Colonic mucosa (tissue), 4 donors: ENCODE measurements around the gene DENND1A. TPM values are rescaled to one million over a fixed set of nuclear protein-coding genes. Genes with fewer than 3 reads are reported as not detected.
"Not testable (repeated sequence)": the region's sequence is repeated elsewhere in the genome, so short reads cannot be mapped to it uniquely, and the experiment has no call there.

Source experiments
- DNase-seq: peaks from one replicate; pipeline ENCODE4 v3.0.0-alpha.2; 2020
- H3K27ac ChIP-seq: fragments of 200-600 bp; one replicate; pipeline ENCODE4 v1.8.0; 2021
- H3K27me3 ChIP-seq: fragments of 200-600 bp; one replicate; pipeline ENCODE4 v1.8.0; 2021
- H3K36me3 ChIP-seq: fragments of 200-600 bp; one replicate; pipeline ENCODE4 v1.8.0; 2021
- H3K4me1 ChIP-seq: fragments of 200-600 bp; one replicate; pipeline ENCODE4 v1.8.0; 2021; ENCODE audit warnings: mild to moderate bottlenecking
- H3K4me3 ChIP-seq: fragments of 200-600 bp; one replicate; pipeline ENCODE4 v1.8.0; 2021
- H3K9ac ChIP-seq, 2 donors: one replicate each; pipeline ENCODE4 v1.7.0; 2013; ENCODE audit warnings: control low read depth in 2 of 2, low read depth in 2 of 2, low read length in 2 of 2
- H3K9me3 ChIP-seq: fragments of 200-600 bp; one replicate; pipeline ENCODE4 v1.8.0; 2021
- intact Hi-C: fragments of 100-400 bp; cut with DNase I; formaldehyde crosslinking; loops from one replicate; pipeline ENCODE4 v1.14.1; 2022
- total RNA-seq, 2 donors: library from RNA; stranded (reverse); fragmentation: NEBNext Ultra II Directional in 1 of 2; extraction: Animal tissue kit (Norgen Biotek cat#: 25700) in 1 of 2; gene quantifications; one replicate each; pipeline ENCODE4 v1.2.1, GENCODE V29; 2021
- TF ChIP-seq, protein P1 (sequence below): fragments of 200-600 bp; IDR thresholded peaks from one replicate; pipeline ENCODE4 v1.8.0; 2022; ENCODE audit warnings: antibody characterized with exemption, mild to moderate bottlenecking
- donor health status: healthy.
- donor health status: DM: no; HTN: no; CAD: no.
- donor health status: DM: no; HTN: no; CAD: no.

The DENND1A gene
- total RNA-seq, 2 donors from 2014 or later = 34.3 to 39.9 TPM

DNA sequence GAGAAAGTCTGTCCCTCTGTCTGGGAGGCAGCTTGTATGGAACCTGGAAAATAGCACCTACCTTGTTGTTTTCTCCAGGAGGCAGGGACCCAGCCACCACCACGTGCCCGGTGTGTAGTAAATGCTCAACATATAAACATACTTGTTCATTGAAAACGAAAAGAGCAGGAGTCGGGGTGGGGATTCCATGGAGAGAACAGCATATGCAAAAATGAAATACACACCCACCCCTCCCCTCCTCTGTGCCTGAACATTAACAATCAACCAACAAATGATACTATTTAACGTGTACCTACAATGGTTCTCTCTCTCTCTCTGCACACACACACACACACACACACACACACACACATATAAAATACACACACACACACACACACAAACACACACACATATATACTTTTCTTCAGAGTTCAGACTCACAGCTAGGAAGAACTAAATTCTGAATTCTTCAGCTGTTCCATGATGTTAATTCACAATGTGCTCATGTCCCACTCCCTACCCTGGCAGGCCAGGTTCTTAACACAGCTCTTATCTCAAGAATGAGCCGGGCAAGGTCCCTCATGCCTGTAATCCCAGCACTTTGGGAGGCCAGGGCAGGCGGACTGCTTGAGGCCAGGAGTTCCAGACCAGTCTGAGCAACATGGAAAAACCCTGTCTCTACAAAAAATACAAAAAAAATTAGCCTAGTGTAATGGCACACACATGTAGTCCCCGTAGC, 16.3 kb upstream of the DENND1A start:
- intact Hi-C loops = no loop called here
- Histone ChIP-seq H3K36me3 (no peaks in the 10 kb centered on the region), H3K27me3 (no peaks in the 10 kb centered on the region), H3K4me3 (no peak overlapping the region), H3K9ac (no peak overlapping the region), H3K4me1 (no peaks in the 10 kb centered on the region), H3K9me3 (no peaks in the 10 kb centered on the region), H3K27ac (no peak overlapping the region)
- TF ChIP-seq, protein P1, sequence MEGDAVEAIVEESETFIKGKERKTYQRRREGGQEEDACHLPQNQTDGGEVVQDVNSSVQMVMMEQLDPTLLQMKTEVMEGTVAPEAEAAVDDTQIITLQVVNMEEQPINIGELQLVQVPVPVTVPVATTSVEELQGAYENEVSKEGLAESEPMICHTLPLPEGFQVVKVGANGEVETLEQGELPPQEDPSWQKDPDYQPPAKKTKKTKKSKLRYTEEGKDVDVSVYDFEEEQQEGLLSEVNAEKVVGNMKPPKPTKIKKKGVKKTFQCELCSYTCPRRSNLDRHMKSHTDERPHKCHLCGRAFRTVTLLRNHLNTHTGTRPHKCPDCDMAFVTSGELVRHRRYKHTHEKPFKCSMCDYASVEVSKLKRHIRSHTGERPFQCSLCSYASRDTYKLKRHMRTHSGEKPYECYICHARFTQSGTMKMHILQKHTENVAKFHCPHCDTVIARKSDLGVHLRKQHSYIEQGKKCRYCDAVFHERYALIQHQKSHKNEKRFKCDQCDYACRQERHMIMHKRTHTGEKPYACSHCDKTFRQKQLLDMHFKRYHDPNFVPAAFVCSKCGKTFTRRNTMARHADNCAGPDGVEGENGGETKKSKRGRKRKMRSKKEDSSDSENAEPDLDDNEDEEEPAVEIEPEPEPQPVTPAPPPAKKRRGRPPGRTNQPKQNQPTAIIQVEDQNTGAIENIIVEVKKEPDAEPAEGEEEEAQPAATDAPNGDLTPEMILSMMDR = no peak
- DNase-seq = no peak

DNA sequence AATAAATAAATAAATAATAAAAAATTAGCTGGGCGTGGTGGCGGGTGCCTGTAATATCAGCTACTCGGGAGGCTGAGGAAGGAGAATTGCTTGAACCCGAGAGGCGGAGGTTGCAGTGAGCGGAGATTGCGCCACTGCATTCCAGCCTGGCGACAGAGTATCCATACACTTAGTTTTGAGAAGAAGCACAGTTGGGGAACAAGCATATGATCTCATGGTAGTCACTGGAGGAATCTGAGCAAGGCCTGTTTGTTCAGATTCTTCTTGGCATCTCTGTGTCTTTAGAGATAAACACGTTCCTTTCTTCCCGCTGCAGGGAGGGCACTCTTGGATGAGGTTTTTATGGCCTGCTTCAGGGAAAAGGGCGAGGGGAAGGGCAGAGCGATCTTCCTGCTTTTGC, 15.6 kb upstream of the DENND1A start:
- Histone ChIP-seq H3K27ac (no peak overlapping the region), H3K9ac (no peak overlapping the region), H3K27me3 (no peaks in the 10 kb centered on the region), H3K4me3 (no peak overlapping the region), H3K9me3 (no peaks in the 10 kb centered on the region), H3K36me3 (no peaks in the 10 kb centered on the region), H3K4me1 (no peaks in the 10 kb centered on the region)
- TF ChIP-seq, protein P1 = no peak
- intact Hi-C loops = no loop called here
- no peak for DNase-seq

DNA sequence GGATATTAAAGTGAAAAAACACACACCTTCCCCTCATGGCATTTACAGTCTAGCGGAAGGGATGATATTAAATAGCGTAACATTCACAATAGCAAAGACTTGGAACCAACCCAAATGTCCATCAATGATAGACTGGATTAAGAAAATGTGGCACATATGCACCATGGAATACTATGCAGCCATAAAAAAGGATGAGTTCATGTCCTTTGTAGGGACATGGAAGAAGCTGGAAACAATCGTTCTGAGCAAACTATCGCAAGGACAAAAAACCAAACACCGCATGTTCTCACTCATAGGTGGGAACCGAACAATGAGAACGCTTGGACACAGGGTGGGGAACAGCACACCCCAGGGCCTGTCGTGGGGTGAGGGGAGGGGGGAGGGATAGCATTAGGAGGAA, 14.5 kb upstream of the DENND1A start:
- H3K4me3 ChIP-seq, H3K9ac ChIP-seq, H3K27me3 ChIP-seq, H3K9me3 ChIP-seq, DNase-seq, H3K27ac ChIP-seq, intact Hi-C loops, H3K36me3 ChIP-seq, H3K4me1 ChIP-seq: not testable (repeated sequence)

DNA sequence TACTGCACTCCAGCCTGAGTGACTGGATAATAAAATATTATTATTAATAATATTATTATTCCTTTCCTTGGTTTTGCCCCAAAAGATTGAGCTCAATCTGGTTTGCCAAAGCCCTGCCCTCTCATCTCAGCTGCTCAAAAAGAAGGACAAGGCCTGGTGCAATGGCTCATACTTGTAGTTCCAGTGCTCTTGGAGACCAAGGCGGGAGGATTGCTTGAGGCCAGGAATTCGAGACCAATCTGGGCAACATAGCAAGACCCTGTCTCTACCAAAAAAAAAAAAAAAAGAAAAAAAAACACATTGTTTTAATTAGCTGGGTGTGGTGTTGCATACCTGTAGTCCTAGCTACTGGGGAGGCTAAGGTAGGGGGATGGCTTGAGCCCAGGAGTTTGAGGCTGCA, 13.7 kb upstream of the DENND1A start:
- Histone ChIP-seq H3K4me3 (no peak overlapping the region), H3K4me1 (no peaks in the 10 kb centered on the region), H3K9me3 (no peaks in the 10 kb centered on the region), H3K27me3 (no peaks in the 10 kb centered on the region), H3K36me3 (no peaks in the 10 kb centered on the region), H3K9ac (no peak overlapping the region), H3K27ac (no peak overlapping the region)
- TF ChIP-seq, protein P1 = no peak
- intact Hi-C loops = no loop called here
- no peak for DNase-seq

DNA sequence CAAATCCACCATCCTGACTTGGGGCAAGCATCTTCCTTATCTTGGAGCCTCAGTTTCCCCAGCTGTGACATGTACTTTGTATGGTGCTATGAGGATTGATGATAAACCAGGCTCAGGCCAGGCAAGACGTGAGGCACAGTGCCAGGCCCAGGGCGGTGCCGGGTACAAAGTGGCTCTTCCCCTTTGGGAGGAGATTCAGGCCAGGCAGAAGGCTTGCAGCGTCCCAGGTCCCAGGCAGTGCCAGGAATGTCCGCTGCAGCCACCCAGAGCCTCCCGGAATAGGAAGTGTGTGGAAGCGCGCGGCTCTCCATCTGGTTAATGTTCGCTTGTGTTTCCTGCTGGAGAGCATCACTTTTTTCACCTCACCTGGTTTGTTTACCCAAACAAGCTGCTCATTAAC, 12.6 kb upstream of the DENND1A start:
- Histone ChIP-seq H3K27me3 (no peaks in the 10 kb centered on the region), H3K36me3 (no peaks in the 10 kb centered on the region), H3K9me3 (no peaks in the 10 kb centered on the region), H3K9ac (no peak overlapping the region), H3K4me1 (no peaks in the 10 kb centered on the region), H3K4me3 (no peak overlapping the region), H3K27ac (no peak overlapping the region)
- TF ChIP-seq, protein P1 = no peak
- intact Hi-C loops = no loop called here
- DNase-seq = peak; percentile 86

DNA sequence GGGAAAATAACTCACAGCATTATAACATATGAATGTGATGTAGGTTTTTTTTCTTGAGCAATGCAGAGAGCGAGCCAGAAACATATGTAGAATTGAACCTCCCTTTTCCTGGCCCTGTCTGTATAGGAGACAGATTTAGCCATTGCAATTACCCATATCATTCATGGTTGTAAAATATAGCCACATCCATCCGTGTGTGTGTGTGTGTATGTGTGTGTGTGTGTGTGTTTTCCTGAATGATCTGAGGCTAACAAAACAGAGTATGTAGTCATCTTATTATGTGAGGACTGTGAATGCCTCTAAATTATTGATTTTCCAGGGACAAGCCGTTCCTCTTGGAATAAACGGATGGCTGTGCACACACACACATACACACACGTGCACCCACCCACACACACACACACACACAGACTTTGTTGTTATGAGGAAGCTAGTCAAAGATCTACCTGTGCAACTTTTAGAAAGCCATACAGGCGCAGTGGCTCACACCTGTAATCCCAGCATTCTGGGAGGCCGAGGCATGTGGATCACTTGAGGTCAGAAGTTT, 11.7 kb upstream of the DENND1A start:
- no peak overlapping the region for H3K9ac ChIP-seq
- no peaks in the 10 kb centered on the region for H3K27me3 ChIP-seq
- no peaks in the 10 kb centered on the region for H3K36me3 ChIP-seq
- intact Hi-C loops = no loop called here
- no peak overlapping the region for H3K4me3 ChIP-seq
- TF ChIP-seq, protein P1 = no peak
- no peak overlapping the region for H3K27ac ChIP-seq
- no peak for DNase-seq
- H3K9me3 ChIP-seq = no peaks in the 10 kb centered on the region
- H3K4me1 ChIP-seq = no peaks in the 10 kb centered on the region
